DND-41 (cell line): ENCODE data around the gene COX15.

Experiments
- CTCF ChIP-seq: IDR thresholded peaks from 2 replicates; pipeline ENCODE4 v1.5.1; 2012; ENCODE audit warnings: borderline replicate concordance, low read length, moderate library complexity, mild to moderate bottlenecking; ENCODE audit not compliant: poor library complexity, severe bottlenecking; ENCODE audit errors: extremely low read depth
- EZH2 ChIP-seq: IDR thresholded peaks from 3 replicates; pipeline ENCODE4 v1.6.1; 2012; ENCODE audit warnings: borderline replicate concordance, low read depth, mild to moderate bottlenecking, moderate library complexity, low read length, inconsistent platforms; ENCODE audit not compliant: severe bottlenecking

GRCh38 chr10:99740933-99741559 lies 9.1 kb upstream of the COX15 start:
- TF ChIP-seq CTCF (no peak), EZH2 (no peak)
